ENCODE data around the gene NEURL1. TPM values are rescaled to one million over a fixed set of nuclear protein-coding genes. Genes with fewer than 3 reads are reported as not detected.

NEURL1 gene
- total RNA-seq, 4 donors from 2014 or later: 0.19 TPM; not detected in 3

DNA sequence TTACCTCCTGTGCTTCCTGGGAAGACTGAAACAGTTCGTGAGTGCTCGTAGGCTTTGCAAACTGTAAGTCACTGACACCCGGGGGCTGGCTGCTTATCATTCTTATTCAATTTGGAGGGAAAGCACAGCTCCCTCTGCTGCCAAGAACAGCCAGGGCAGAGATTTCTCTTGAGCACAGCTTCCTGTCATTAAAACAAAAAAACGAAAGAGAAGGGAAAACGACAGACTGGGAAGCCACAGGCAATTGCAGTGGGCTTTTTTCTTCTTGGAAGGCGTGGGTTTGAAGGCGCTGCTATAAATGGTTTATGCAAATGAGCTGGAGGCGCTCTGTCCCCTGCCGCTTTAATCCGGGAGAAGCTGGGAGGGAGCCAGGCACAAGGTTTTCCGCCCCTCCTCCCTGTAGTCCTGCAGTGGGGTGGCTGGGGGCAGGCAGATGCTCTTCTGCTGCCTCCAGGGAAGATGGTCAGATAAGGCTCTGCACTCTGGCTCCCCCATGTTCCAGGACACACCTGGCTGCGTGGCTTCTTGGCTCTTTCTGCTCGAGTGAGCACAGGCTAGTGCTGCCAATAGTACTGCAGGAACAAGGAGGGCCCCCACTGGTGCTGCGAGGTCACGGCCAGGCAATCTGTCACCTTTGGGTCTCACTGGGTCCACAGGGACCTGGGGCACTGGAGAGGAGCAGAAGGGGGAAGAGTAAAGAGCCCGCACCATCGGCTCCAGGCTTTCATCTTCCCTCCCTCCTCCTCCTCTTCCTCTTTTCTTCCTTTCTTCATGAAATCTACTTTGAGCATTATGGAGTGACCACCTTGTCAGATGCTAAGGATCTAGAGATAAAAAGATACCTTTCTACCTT is 49.5 kb downstream of the NEURL1 start:
- no peaks in the 10 kb centered on the region for H3K36me3 ChIP-seq
- TF ChIP-seq POLR2A (IDR thresholded peaks at IDR 0.05): no peak
- TF ChIP-seq, protein P1, sequence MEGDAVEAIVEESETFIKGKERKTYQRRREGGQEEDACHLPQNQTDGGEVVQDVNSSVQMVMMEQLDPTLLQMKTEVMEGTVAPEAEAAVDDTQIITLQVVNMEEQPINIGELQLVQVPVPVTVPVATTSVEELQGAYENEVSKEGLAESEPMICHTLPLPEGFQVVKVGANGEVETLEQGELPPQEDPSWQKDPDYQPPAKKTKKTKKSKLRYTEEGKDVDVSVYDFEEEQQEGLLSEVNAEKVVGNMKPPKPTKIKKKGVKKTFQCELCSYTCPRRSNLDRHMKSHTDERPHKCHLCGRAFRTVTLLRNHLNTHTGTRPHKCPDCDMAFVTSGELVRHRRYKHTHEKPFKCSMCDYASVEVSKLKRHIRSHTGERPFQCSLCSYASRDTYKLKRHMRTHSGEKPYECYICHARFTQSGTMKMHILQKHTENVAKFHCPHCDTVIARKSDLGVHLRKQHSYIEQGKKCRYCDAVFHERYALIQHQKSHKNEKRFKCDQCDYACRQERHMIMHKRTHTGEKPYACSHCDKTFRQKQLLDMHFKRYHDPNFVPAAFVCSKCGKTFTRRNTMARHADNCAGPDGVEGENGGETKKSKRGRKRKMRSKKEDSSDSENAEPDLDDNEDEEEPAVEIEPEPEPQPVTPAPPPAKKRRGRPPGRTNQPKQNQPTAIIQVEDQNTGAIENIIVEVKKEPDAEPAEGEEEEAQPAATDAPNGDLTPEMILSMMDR (IDR thresholded peaks at IDR 0.05): peak in 3 of 6 experiments; percentile 8 to 35 (median 18)
- H3K27ac ChIP-seq: no peak overlapping the region
- H3K27me3 ChIP-seq: peaks cover 0 to 44% (median 0%) of the 10 kb centered on the region in 4 donors
- intact Hi-C loops (cut with DNase I): no loop called here
- DNase-seq: no peak
- H3K9me3 ChIP-seq: no peaks in the 10 kb centered on the region
- WGBS, 2 donors: 5 to 12% methylated on average over 12 to 16 of the region's 17 CpGs
- peak overlapping the region in 3 of 4 donors; percentile 32 to 55 (median 34) for H3K4me3 ChIP-seq
- peaks cover 7 to 18% (median 10%) of the 10 kb centered on the region in 3 donors for H3K4me1 ChIP-seq

DNA sequence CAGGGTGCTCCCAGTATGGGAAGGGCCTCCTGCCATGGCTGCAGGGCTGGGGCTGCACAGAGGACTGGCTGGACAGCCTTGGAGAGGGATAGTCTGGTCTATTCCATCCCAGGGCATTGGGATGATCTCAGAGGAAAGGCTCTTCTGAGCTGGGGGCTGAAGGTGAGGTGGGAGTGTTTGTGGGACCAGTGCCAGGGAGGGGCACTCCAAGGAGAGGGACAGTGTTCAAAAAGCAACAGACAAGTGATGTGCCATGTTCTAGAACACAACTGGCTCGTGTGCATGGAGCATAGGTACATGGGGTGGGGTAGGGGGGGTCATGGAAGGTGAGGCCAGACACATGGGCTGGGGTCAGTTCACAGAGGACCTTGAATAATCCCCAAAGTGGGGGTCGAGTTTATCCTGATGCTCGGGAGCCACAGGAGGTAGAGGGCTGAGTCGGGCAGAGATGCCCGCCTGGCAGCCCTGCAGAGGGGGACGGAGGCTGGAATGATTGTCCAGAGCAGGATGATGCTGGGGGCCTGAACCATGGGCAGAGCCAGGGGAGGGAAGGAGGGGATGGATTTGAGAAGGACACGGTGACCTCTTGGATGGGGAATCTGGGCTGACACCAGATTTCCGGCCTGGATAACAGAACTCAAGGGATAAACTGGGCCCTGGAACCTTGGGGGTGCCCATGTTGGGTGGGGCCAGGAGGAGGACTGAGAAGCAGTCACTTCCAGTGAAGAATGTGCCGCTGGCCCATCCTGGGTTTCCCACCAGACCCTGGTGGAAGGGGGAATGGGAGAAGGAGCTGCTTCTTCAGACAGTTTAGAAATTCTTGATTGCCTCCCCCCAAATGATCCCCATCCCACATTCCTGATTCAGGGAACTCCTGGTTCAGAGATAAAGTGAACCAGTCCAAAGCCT is 50.4 kb downstream of the NEURL1 start:
- peaks cover 7 to 18% (median 10%) of the 10 kb centered on the region in 3 donors for H3K4me1 ChIP-seq
- intact Hi-C loops (cut with DNase I): no loop called here
- no peaks in the 10 kb centered on the region for H3K36me3 ChIP-seq
- DNase-seq: no peak
- H3K4me3 ChIP-seq: no peak overlapping the region
- TF ChIP-seq POLR2A (IDR thresholded peaks at IDR 0.05): no peak
- TF ChIP-seq, protein P1 (IDR thresholded peaks at IDR 0.05): no peak
- H3K27ac ChIP-seq: no peak overlapping the region
- 82 to 90% methylated on average over 9 of the region's 9 CpGs for WGBS, 2 donors
- H3K9me3 ChIP-seq: no peaks in the 10 kb centered on the region
- H3K27me3 ChIP-seq: peaks cover 0 to 36% (median 0%) of the 10 kb centered on the region in 4 donors

DNA sequence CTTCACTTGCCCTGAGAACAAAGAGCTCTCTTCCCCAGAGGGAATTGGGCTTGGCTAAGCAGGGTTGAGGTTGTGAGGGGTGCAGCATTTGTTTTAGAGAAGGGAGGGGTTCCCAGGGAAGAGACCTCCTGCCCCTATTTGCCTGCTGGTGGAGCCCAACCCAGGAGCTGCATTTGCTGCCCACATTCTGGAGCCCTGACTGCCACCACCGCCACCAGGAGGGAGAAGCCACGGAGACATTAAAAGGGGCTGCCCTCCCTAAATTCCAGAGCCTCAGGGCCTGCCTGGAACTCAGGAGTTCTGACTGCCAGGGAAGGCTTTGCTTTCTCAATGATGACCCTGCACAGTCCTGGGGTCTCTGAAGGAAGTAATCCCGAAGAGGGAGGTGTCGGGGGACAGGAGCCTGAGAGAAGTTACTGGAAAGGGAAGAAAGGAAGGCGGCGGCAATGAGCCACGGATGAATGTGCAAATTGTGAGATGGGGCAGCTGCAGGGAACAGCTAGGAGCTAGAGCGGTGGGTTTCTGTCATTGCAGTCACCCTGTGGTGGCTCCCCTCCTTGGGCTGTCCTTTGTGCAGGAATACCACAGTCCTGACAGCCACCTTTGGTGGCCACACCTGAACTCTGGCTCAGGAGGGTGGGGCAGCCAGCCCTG is 51.3 kb downstream of the NEURL1 start:
- H3K4me1 ChIP-seq: peaks cover 7 to 18% (median 10%) of the 10 kb centered on the region in 3 donors
- 86 to 90% methylated on average over 6 to 7 of the region's 8 CpGs for WGBS, 2 donors
- no peak overlapping the region for H3K4me3 ChIP-seq
- DNase-seq: no peak
- peaks cover 0 to 30% (median 0%) of the 10 kb centered on the region in 4 donors for H3K27me3 ChIP-seq
- intact Hi-C loops (cut with DNase I): no loop called here
- TF ChIP-seq POLR2A (IDR thresholded peaks at IDR 0.05): no peak
- TF ChIP-seq, protein P1 (IDR thresholded peaks at IDR 0.05): no peak
- no peaks in the 10 kb centered on the region for H3K9me3 ChIP-seq
- no peak overlapping the region for H3K27ac ChIP-seq
- H3K36me3 ChIP-seq: no peaks in the 10 kb centered on the region

DNA sequence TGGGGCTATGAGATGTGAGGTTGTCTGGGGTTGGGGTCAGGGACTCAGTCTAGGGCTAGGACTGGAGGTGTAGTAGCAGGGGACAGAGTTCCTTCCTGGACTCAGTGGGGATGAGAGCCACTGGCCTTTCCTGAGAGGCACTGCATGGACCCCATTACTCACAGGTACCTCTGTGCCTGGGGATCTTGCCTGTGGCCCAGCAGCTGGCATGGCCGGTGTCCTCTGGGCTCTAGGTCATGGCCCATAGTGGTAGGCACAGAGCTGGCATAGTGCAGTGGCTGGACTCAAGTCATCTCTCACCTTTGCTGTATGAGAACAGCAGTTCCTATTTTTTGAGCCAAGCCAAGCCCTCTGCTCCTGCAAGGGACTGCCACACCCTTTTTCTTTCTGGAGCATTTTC is 51.9 kb downstream of the NEURL1 start:
- TF ChIP-seq, protein P1 (IDR thresholded peaks at IDR 0.05): no peak
- TF ChIP-seq POLR2A (IDR thresholded peaks at IDR 0.05): no peak
- intact Hi-C loops (cut with DNase I): no loop called here
- no peaks in the 10 kb centered on the region for H3K36me3 ChIP-seq
- no peak overlapping the region for H3K27ac ChIP-seq
- peaks cover 7 to 18% (median 10%) of the 10 kb centered on the region in 3 donors for H3K4me1 ChIP-seq
- DNase-seq: no peak
- peaks cover 0 to 29% (median 0%) of the 10 kb centered on the region in 4 donors for H3K27me3 ChIP-seq
- H3K4me3 ChIP-seq: no peak overlapping the region
- no peaks in the 10 kb centered on the region for H3K9me3 ChIP-seq
- 83% methylated on average over 1 of the region's 1 CpG; no CpG with 5 or more reads in 1 of the 2 donors for WGBS, 2 donors

Measured in esophagus squamous epithelium (tissue), 5 donors.